Parathyroid adenoma (tissue), 2 donors: ENCODE measurements around the gene TMEM123.
"Not testable (repeated sequence)": the region's sequence is repeated elsewhere in the genome, so short reads cannot be mapped to it uniquely, and the experiment has no call there.

Experiments used
- H2AFZ ChIP-seq: fragments of 300-600 bp; sonication (generic); one replicate; pipeline ENCODE4 v1.7.0; 2017; ENCODE audit warnings: antibody characterized with exemption, mild to moderate bottlenecking
- H3K27ac ChIP-seq: fragments of 300-600 bp; sonication (generic); one replicate; pipeline ENCODE4 v1.7.0; 2017
- H3K27me3 ChIP-seq: fragments of 300-600 bp; sonication (generic); one replicate; pipeline ENCODE4 v1.7.0; 2017; ENCODE audit warnings: low read length; ENCODE audit not compliant: control insufficient read depth, insufficient read depth
- H3K36me3 ChIP-seq: fragments of 300-600 bp; sonication (generic); one replicate; pipeline ENCODE4 v1.7.0; 2017; ENCODE audit warnings: low read length; ENCODE audit not compliant: control insufficient read depth, insufficient read depth
- H3K4me1 ChIP-seq: fragments of 300-600 bp; sonication (generic); one replicate; pipeline ENCODE4 v1.7.0; 2017; ENCODE audit warnings: control low read depth
- H3K4me2 ChIP-seq: fragments of 300-600 bp; sonication (generic); one replicate; pipeline ENCODE4 v1.7.0; 2017; ENCODE audit warnings: low read length
- H3K4me3 ChIP-seq: fragments of 300-600 bp; sonication (generic); one replicate; pipeline ENCODE4 v1.7.0; 2017; ENCODE audit warnings: low read depth, low read length
- H3K79me2 ChIP-seq: fragments of 300-600 bp; sonication (generic); one replicate; pipeline ENCODE4 v1.7.0; 2017; ENCODE audit warnings: control low read depth
- H3K9ac ChIP-seq: fragments of 300-600 bp; sonication (generic); one replicate; pipeline ENCODE4 v1.7.0; 2017; ENCODE audit warnings: mild to moderate bottlenecking
- H3K9me3 ChIP-seq: fragments of 300-600 bp; sonication (generic); one replicate; pipeline ENCODE4 v1.7.0; 2017; ENCODE audit warnings: low read length; ENCODE audit not compliant: control insufficient read depth
- CTCF ChIP-seq: fragments of 300-600 bp; sonication (generic); IDR thresholded peaks from one replicate; pipeline ENCODE4 v1.7.0; 2017; ENCODE audit warnings: antibody characterized with exemption, mild to moderate bottlenecking
- donor health status: primary hyperparathyroidism.

Gene TMEM123

DNA sequence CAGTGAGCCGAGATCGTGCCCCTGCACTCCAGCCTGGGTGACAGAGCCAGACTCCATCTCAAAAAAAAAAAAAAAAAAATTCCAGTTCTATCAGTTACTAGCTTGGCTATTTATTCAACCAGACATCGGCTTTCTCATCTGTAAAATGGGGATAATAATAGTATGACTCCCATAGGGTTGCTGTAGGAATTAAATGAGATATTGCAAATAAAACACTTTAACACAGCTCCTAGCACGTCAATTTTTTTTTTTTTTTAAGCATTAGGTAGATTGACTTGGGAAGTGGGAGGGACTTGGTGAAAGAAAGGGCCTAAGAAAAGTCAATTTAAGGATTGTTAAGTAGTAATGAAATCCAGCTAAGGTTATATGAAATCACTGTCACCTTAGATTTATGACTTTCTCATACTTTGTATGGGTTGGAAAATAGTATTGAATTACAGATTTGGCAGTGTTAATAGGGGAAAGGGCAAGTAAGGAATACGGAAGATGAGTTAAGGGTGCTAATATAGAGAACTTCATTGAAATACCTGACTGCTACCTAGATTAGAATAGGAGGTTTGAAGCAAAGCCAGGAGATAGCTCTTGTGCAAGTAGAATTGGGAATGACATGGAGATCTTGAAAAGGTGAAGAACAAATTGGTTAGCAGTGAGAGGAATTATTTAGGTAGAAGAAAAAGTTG, 76.7 kb downstream of the TMEM123 start:
- no peak for TF ChIP-seq CTCF
- H3K4me2 ChIP-seq: no peak overlapping the region
- no peaks in the 10 kb centered on the region for H3K4me1 ChIP-seq
- no peaks in the 10 kb centered on the region for H3K27me3 ChIP-seq
- peaks cover 3% of the 10 kb centered on the region for H3K79me2 ChIP-seq
- H3K9ac ChIP-seq: no peak overlapping the region
- no peaks in the 10 kb centered on the region for H3K9me3 ChIP-seq
- no peak overlapping the region for H3K4me3 ChIP-seq
- no peaks in the 10 kb centered on the region for H3K36me3 ChIP-seq
- H3K27ac ChIP-seq: no peak overlapping the region
- H2AFZ ChIP-seq: no peak overlapping the region

DNA sequence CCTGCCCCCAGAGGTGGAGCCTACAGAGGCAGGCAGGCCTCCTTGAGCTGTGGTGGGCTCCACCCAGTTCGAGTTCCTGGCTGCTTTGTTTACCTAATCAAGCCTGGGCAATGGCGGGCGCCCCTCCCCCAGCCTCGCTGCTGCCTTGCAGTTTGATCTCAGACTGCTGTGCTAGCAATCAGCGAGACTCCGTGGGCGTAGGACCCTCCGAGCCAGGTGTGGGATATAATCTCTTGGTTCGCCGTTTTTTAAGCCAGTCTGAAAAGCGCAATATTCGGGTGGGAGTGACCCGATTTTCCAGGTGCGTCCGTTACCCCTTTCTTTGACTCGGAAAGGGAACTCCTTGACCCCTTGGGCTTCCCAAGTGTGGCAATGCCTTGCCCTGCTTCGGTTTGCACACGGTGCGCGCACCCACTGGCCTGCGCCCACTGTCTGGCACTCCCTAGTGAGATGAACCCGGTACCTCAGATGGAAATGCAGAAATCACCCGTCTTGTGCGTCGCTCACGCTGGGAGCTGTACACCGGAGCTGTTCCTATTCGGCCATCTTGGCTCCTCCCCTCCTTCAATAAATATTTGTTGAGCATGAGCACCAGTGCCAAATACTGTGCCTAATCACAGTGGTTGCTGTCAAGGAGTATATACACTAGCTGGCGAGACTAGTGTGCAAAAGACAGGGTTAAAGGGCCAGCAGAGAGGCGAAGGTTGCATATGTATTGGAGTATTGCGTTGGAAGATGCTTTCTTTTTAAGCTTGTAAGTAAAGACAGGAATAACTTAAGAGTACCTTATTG, 77.7 kb downstream of the TMEM123 start:
- H2AFZ ChIP-seq, H3K4me3 ChIP-seq, H3K79me2 ChIP-seq, H3K9ac ChIP-seq, H3K4me1 ChIP-seq, H3K27me3 ChIP-seq, H3K36me3 ChIP-seq, H3K9me3 ChIP-seq, H3K4me2 ChIP-seq, H3K27ac ChIP-seq: not testable (repeated sequence)

- H3K27me3 ChIP-seq: no peaks in the 10 kb centered on the region
- no peaks in the 10 kb centered on the region for H3K36me3 ChIP-seq
- H3K9me3 ChIP-seq: no peaks in the 10 kb centered on the region
- no peak overlapping the region for H3K4me3 ChIP-seq
- no peaks in the 10 kb centered on the region for H3K79me2 ChIP-seq
- H3K27ac ChIP-seq: no peak overlapping the region
- no peak overlapping the region for H3K9ac ChIP-seq
- no peaks in the 10 kb centered on the region for H3K4me1 ChIP-seq
- H2AFZ ChIP-seq: no peak overlapping the region
- TF ChIP-seq CTCF: no peak
- no peak overlapping the region for H3K4me2 ChIP-seq
These were observed 84.1 kb downstream of the TMEM123 start for GRCh38 chr11:102368472-102368871.

GRCh38 chr11:102367364-102367763, 85.2 kb downstream of the TMEM123 start:
- no peak overlapping the region for H3K27ac ChIP-seq
- H3K79me2 ChIP-seq: no peaks in the 10 kb centered on the region
- no peak overlapping the region for H2AFZ ChIP-seq
- H3K4me3 ChIP-seq: no peak overlapping the region
- H3K27me3 ChIP-seq: no peaks in the 10 kb centered on the region
- TF ChIP-seq CTCF: no peak
- H3K36me3 ChIP-seq: no peaks in the 10 kb centered on the region
- no peaks in the 10 kb centered on the region for H3K9me3 ChIP-seq
- no peak overlapping the region for H3K4me2 ChIP-seq
- H3K9ac ChIP-seq: no peak overlapping the region
- no peaks in the 10 kb centered on the region for H3K4me1 ChIP-seq

DNA sequence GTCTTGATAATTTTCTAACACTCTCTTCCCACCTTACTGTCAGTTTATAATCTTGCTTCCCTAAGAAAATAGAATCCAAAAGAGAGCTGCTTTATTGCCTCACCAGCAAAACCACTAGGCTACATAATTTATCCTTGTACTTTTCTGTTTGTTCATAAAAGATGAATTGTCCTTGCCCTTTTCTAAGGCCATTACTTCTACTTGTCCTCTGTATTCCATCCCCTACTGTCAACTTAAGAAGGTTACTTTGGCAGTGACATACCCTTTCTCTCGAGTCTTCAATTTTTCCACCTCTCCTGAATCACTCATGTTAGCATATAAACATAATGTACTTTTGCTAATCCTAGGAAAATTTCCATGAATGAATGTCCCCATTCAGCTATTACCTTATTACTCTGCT, 87.6 kb downstream of the TMEM123 start:
- H2AFZ ChIP-seq: no peak overlapping the region
- no peak overlapping the region for H3K27ac ChIP-seq
- no peaks in the 10 kb centered on the region for H3K27me3 ChIP-seq
- no peak overlapping the region for H3K4me2 ChIP-seq
- H3K9me3 ChIP-seq: no peaks in the 10 kb centered on the region
- H3K4me1 ChIP-seq: no peaks in the 10 kb centered on the region
- TF ChIP-seq CTCF: no peak
- H3K4me3 ChIP-seq: no peak overlapping the region
- H3K79me2 ChIP-seq: peaks cover 3% of the 10 kb centered on the region
- H3K36me3 ChIP-seq: no peaks in the 10 kb centered on the region
- no peak overlapping the region for H3K9ac ChIP-seq
